Neural crest cell (in vitro differentiated cells): Measurements from ENCODE around the gene RARG. TPM values are rescaled to one million over a fixed set of nuclear protein-coding genes. Genes with fewer than 3 reads are reported as not detected.
A peak's percentile ranks its signal among the peaks of the same experiment; 100 is the strongest.

Experiments
- DNase-seq: peaks from one replicate; pipeline ENCODE4 v3.0.0; 2021; ENCODE audit warnings: low read depth, mixed read lengths, low spot score
- H3K27ac Mint-ChIP-seq: one replicate; pipeline ENCODE4 v1.8.0; 2021; ENCODE audit warnings: mild to moderate bottlenecking, mixed read lengths; ENCODE audit not compliant: unreplicated experiment
- H3K27me3 Mint-ChIP-seq: 2 replicates; pipeline ENCODE4 v1.8.0; 2021; ENCODE audit warnings: low read depth, mild to moderate bottlenecking, mixed read lengths
- H3K36me3 Mint-ChIP-seq: 2 replicates; pipeline ENCODE4 v1.8.0; 2021; ENCODE audit warnings: low read depth, mild to moderate bottlenecking, mixed read lengths
- H3K4me1 Mint-ChIP-seq: 2 replicates; pipeline ENCODE4 v1.8.0; 2021; ENCODE audit warnings: mixed read lengths
- H3K4me3 Mint-ChIP-seq: one replicate; pipeline ENCODE4 v1.8.0; 2021; ENCODE audit warnings: mild to moderate bottlenecking, mixed read lengths
- H3K9me3 Mint-ChIP-seq: 2 replicates; pipeline ENCODE4 v1.8.0; 2021; ENCODE audit warnings: mixed read lengths
- CTCF ChIP-seq: fragments of 200-600 bp; sonication (generic); conservative IDR thresholded peaks from 2 replicates; pipeline ENCODE4 v1.5.0; 2021; ENCODE audit warnings: antibody characterized with exemption, mild to moderate bottlenecking
- total RNA-seq: library from RNA; stranded (reverse); gene quantifications from 2 replicates; pipeline ENCODE4 v1.2.1, GENCODE V29; 2021

The RARG gene
- total RNA-seq, 1 donor from 2014 or later: 5.4 TPM

GRCh38 chr12:53239643-53240258 is 7.7 kb upstream of the RARG start:
- Mint-ChIP-seq H3K9me3 (no peaks in the 10 kb centered on the region), H3K4me1 (peaks cover 17% of the 10 kb centered on the region), H3K27ac (no peak overlapping the region), H3K27me3 (peaks cover 11% of the 10 kb centered on the region), H3K36me3 (no peaks in the 10 kb centered on the region), H3K4me3 (no peak overlapping the region)
- no peak for TF ChIP-seq CTCF
- no peak for DNase-seq

- DNase-seq: no peak
- peaks cover 26% of the 10 kb centered on the region for H3K4me1 Mint-ChIP-seq
- H3K36me3 Mint-ChIP-seq: no peaks in the 10 kb centered on the region
- H3K27me3 Mint-ChIP-seq: peaks cover 31% of the 10 kb centered on the region
- H3K9me3 Mint-ChIP-seq: no peaks in the 10 kb centered on the region
- H3K27ac Mint-ChIP-seq: peak overlapping the region; percentile 69
- TF ChIP-seq CTCF: no peak
- no peak overlapping the region for H3K4me3 Mint-ChIP-seq
Observed at GRCh38 chr12:53236443-53237111, 4.6 kb upstream of the RARG start.

GRCh38 chr12:53235742-53236442 is 3.9 kb upstream of the RARG start:
- H3K4me1 Mint-ChIP-seq: peaks cover 29% of the 10 kb centered on the region
- no peak for DNase-seq

GRCh38 chr12:53235164-53235563 is 3.2 kb upstream of the RARG start:
- Mint-ChIP-seq H3K4me3 (no peak overlapping the region), H3K4me1 (peaks cover 33% of the 10 kb centered on the region)
- no peak for DNase-seq

More at GRCh38 chr12:53235742-53236442, 3.9 kb upstream of the RARG start:
- no peak overlapping the region for H3K27ac Mint-ChIP-seq
- no peak for TF ChIP-seq CTCF
- H3K36me3 Mint-ChIP-seq: no peaks in the 10 kb centered on the region
- no peaks in the 10 kb centered on the region for H3K9me3 Mint-ChIP-seq
- H3K27me3 Mint-ChIP-seq: peaks cover 38% of the 10 kb centered on the region
- H3K4me3 Mint-ChIP-seq: no peak overlapping the region

More at GRCh38 chr12:53235164-53235563, 3.2 kb upstream of the RARG start:
- Mint-ChIP-seq H3K27ac (no peak overlapping the region), H3K36me3 (no peaks in the 10 kb centered on the region), H3K9me3 (no peaks in the 10 kb centered on the region), H3K27me3 (peaks cover 43% of the 10 kb centered on the region)
- TF ChIP-seq CTCF: no peak
